Cardiac fibroblast (primary cell): ENCODE results near the gene ZFHX2.
"Not testable (repeated sequence)": the region's sequence is repeated elsewhere in the genome, so short reads cannot be mapped to it uniquely, and the experiment has no call there.

ENCODE experiments used
- DNase-seq, 2 donors: peaks; one replicate each; pipeline versions ENCODE4 v3.0.0 to v3.0.0-alpha.2; 2010; ENCODE audit warnings: low read depth in 2 of 2
- H3K4me3 ChIP-seq, 2 donors: replicated peaks in 1 of 2; 1 replicate in 1 of 2; 2 replicates in 1 of 2; pipeline ENCODE4 v1.5.1; 2011; ENCODE audit warnings: low read depth in 2 of 2, low read length in 2 of 2, mild to moderate bottlenecking in 2 of 2, moderate library complexity in 1 of 2
- CTCF ChIP-seq: IDR thresholded peaks from one replicate; pipeline ENCODE4 v1.5.1; 2011; ENCODE audit warnings: low read depth, mild to moderate bottlenecking, low read length, inconsistent platforms

The ZFHX2 gene

GRCh38 chr14:23542261-23542660, 9.3 kb downstream of the ZFHX2 start:
- TF ChIP-seq CTCF, result no peak
- no peak overlapping the region for H3K4me3 ChIP-seq
- no peak for DNase-seq

- DNase-seq, result no peak
- TF ChIP-seq CTCF, result no peak
- H3K4me3 ChIP-seq, result no peak overlapping the region
Measured at GRCh38 chr14:23540141-23540469, 11.5 kb downstream of the ZFHX2 start.

GRCh38 chr14:23539248-23540140, 12.1 kb downstream of the ZFHX2 start:
- H3K4me3 ChIP-seq, result no peak overlapping the region
- DNase-seq, result peak; percentile 42 to 47
- peak; percentile 76 for TF ChIP-seq CTCF

- H3K4me3 ChIP-seq, result no peak overlapping the region
- TF ChIP-seq CTCF, result no peak
- peak; percentile 32 to 39 for DNase-seq
Measured at GRCh38 chr14:23538785-23539184, 12.8 kb downstream of the ZFHX2 start.

GRCh38 chr14:23538050-23538718, 13.4 kb downstream of the ZFHX2 start:
- H3K4me3 ChIP-seq, result no peak overlapping the region
- no peak for TF ChIP-seq CTCF
- DNase-seq, result no peak

GRCh38 chr14:23537351-23538049, 14.1 kb downstream of the ZFHX2 start:
- DNase-seq, result no peak
- TF ChIP-seq CTCF, result no peak
- H3K4me3 ChIP-seq, result no peak overlapping the region

- not testable (repeated sequence) for DNase-seq
Measured at GRCh38 chr14:23536906-23537305, 14.7 kb downstream of the ZFHX2 start.

More at GRCh38 chr14:23536906-23537305, 14.7 kb downstream of the ZFHX2 start:
- H3K4me3 ChIP-seq, result not testable (repeated sequence)
